OCI-LY7 (cell line): ENCODE results near the gene PLXNA1. TPM values are rescaled to one million over a fixed set of nuclear protein-coding genes. Genes with fewer than 3 reads are reported as not detected.

Experiments used
- BruUV-seq: library from RNA; stranded (reverse); fragments of 400-500 nt; replicated peaks from 2 replicates; lab custom pipeline; 2021; lab: Mats Ljungman, UMichigan
- CTCF ChIA-PET: fragments of 300-600 bp; sonication (Branson Sonifier 250); formaldehyde crosslinking; loops from one replicate; lab custom pipeline; 2022; ENCODE audit warnings: antibody characterized with exemption; ENCODE audit not compliant: unreplicated experiment; lab: Charles Lee
- POLR2A ChIA-PET: fragments of 300-600 bp; sonication (Branson Sonifier 250); formaldehyde crosslinking; loops from one replicate; lab custom pipeline; 2022; ENCODE audit warnings: antibody characterized with exemption; lab: Charles Lee
- DNase-seq: peaks from one replicate; pipeline ENCODE4 v3.0.0-alpha.2; 2015; ENCODE audit warnings: low spot score
- H2AFZ ChIP-seq: fragments of 200-600 bp; sonication (generic), shearing (Covaris generic); 2 replicates; pipeline ENCODE4 v1.6.1; 2014; ENCODE audit warnings: mild to moderate bottlenecking, antibody characterized with exemption, low read length, moderate library complexity
- H3K27ac ChIP-seq: fragments of 200-600 bp; sonication (generic); 2 replicates; pipeline ENCODE4 v1.5.1; 2014; ENCODE audit warnings: mixed run types, low read depth, mild to moderate bottlenecking, moderate library complexity, low read length, inconsistent platforms; ENCODE audit not compliant: poor library complexity, severe bottlenecking
- H3K36me3 ChIP-seq: fragments of 200-600 bp; sonication (generic); 2 replicates; pipeline ENCODE4 v1.6.1; 2014; ENCODE audit warnings: mild to moderate bottlenecking, antibody characterized with exemption, low read length, moderate library complexity, mixed read lengths; ENCODE audit not compliant: insufficient read depth
- H3K4me1 ChIP-seq: fragments of 200-600 bp; sonication (generic); 2 replicates; pipeline ENCODE4 v1.5.1; 2014; ENCODE audit warnings: mild to moderate bottlenecking, low read length; ENCODE audit not compliant: insufficient read depth, poor library complexity, severe bottlenecking
- H3K4me2 ChIP-seq: fragments of 200-600 bp; sonication (generic); 2 replicates; pipeline ENCODE4 v1.6.1; 2014; ENCODE audit warnings: mild to moderate bottlenecking, low read length
- H3K4me3 ChIP-seq: fragments of 200-600 bp; sonication (generic); 2 replicates; pipeline ENCODE4 v1.5.1; 2014; ENCODE audit warnings: mild to moderate bottlenecking, low read depth, low read length; ENCODE audit not compliant: poor library complexity, severe bottlenecking
- H3K79me2 ChIP-seq: fragments of 200-600 bp; sonication (generic); 2 replicates; pipeline ENCODE4 v1.6.1; 2016; ENCODE audit warnings: low read depth, mild to moderate bottlenecking, low read length, moderate library complexity, mixed read lengths; ENCODE audit not compliant: insufficient read depth
- H3K9me2 ChIP-seq: fragments of 200-600 bp; sonication (generic); 2 replicates; pipeline ENCODE4 v1.6.1; 2016; ENCODE audit warnings: mild to moderate bottlenecking, low read length, mixed read lengths; ENCODE audit not compliant: insufficient read depth
- H3K9me3 ChIP-seq: fragments of 200-600 bp; sonication (generic); 2 replicates; pipeline ENCODE4 v1.6.1; 2014; ENCODE audit warnings: mild to moderate bottlenecking, mixed run types, low read length, mixed read lengths
- H4K20me1 ChIP-seq: fragments of 200-600 bp; sonication (generic); 2 replicates; pipeline ENCODE4 v1.6.1; 2014; ENCODE audit warnings: mild to moderate bottlenecking, antibody characterized with exemption, low read length, moderate library complexity, mixed read lengths; ENCODE audit not compliant: insufficient read depth
- CTCF ChIP-seq: fragments of 200-600 bp; sonication (generic); conservative IDR thresholded peaks from 2 replicates; pipeline ENCODE4 v1.5.1; 2014; ENCODE audit warnings: mild to moderate bottlenecking, antibody characterized with exemption, low read length, moderate library complexity, mixed read lengths
- EZH2phosphoT487 ChIP-seq: fragments of 200-600 bp; sonication (generic); IDR thresholded peaks from 2 replicates; pipeline ENCODE4 v1.6.1; 2018; ENCODE audit warnings: low read depth, borderline replicate concordance, mild to moderate bottlenecking, mixed run types, antibody characterized with exemption, low read length, moderate library complexity, mixed read lengths
- intact Hi-C: fragments of 100-400 bp; cut with micrococcal nuclease; formaldehyde crosslinking; loops from one replicate; pipeline ENCODE4 v1.10.0; 2022; ENCODE audit not compliant: unreplicated experiment
- total RNA-seq, 2 experiments: library from RNA; depleted of rRNA in 1 of 2; stranded (reverse); fragments of >200 nt in 1 of 2; shearing (Covaris generic) in 1 of 2; gene quantifications; 2 replicates each; pipeline ENCODE4 v1.2.3, GENCODE V29; 2014 to 2022

PLXNA1 gene
- total RNA-seq, 2 experiments from 2014 or later = 3.6 to 4.4 TPM

GRCh38 chr3:126993436-126993835, 10.5 kb downstream of the PLXNA1 start:
- POLR2A ChIA-PET = interaction anchor here (0.5 kb wide), 1 partner anchor 272 kb away, joined by 6 read pairs; no protein-coding TSS in a partner anchor
- no TSS peak for BruUV-seq
- TF ChIP-seq CTCF (no peak), EZH2phosphoT487 (no peak)
- H3K9me2 ChIP-seq = no peaks in the 10 kb centered on the region
- no peak overlapping the region for H2AFZ ChIP-seq
- H4K20me1 ChIP-seq = no peaks in the 10 kb centered on the region
- no peak overlapping the region for H3K4me3 ChIP-seq
- intact Hi-C loops = no loop called here
- no peaks in the 10 kb centered on the region for H3K9me3 ChIP-seq
- CTCF ChIA-PET = no interaction called here
- no peak for DNase-seq
- no peak overlapping the region for H3K4me2 ChIP-seq
- no peaks in the 10 kb centered on the region for H3K4me1 ChIP-seq
- no peak overlapping the region for H3K27ac ChIP-seq
- no peaks in the 10 kb centered on the region for H3K79me2 ChIP-seq
- H3K36me3 ChIP-seq = no peaks in the 10 kb centered on the region

- Histone ChIP-seq H3K4me1 (no peaks in the 10 kb centered on the region), H3K9me3 (no peaks in the 10 kb centered on the region), H3K4me3 (no peak overlapping the region), H3K79me2 (no peaks in the 10 kb centered on the region), H3K27ac (no peak overlapping the region), H3K4me2 (no peak overlapping the region), H3K36me3 (no peaks in the 10 kb centered on the region), H2AFZ (no peak overlapping the region), H3K9me2 (no peaks in the 10 kb centered on the region), H4K20me1 (no peaks in the 10 kb centered on the region)
- intact Hi-C loops = no loop called here
- DNase-seq = no peak
- TF ChIP-seq EZH2phosphoT487 = no peak
- TF ChIP-seq CTCF = no peak
- ChIA-PET CTCF (no interaction called here), POLR2A (no interaction called here)
- BruUV-seq = no TSS peak
Measured at GRCh38 chr3:126994661-126995245, 11.8 kb downstream of the PLXNA1 start.

GRCh38 chr3:126995254-126995780, 12.4 kb downstream of the PLXNA1 start:
- H2AFZ ChIP-seq = no peak overlapping the region
- no peaks in the 10 kb centered on the region for H3K9me3 ChIP-seq
- intact Hi-C loops = no loop called here
- no peak overlapping the region for H3K4me3 ChIP-seq
- ChIA-PET POLR2A (no interaction called here), CTCF (no interaction called here)
- H3K36me3 ChIP-seq = no peaks in the 10 kb centered on the region
- TF ChIP-seq EZH2phosphoT487 (no peak), CTCF (no peak)
- no peak for DNase-seq
- no peaks in the 10 kb centered on the region for H3K9me2 ChIP-seq
- H3K79me2 ChIP-seq = no peaks in the 10 kb centered on the region
- H3K27ac ChIP-seq = no peak overlapping the region
- no peaks in the 10 kb centered on the region for H4K20me1 ChIP-seq
- BruUV-seq = no TSS peak
- H3K4me2 ChIP-seq = no peak overlapping the region
- H3K4me1 ChIP-seq = no peaks in the 10 kb centered on the region
